Upper lobe of right lung (tissue), 1 donor: ENCODE data around the gene PLCH2. TPM values are rescaled to one million over a fixed set of nuclear protein-coding genes. Genes with fewer than 3 reads are reported as not detected.

Source experiments
- ATAC-seq: fragments of 200-7000 bp; cut with Tn5 transposase; one replicate; pipeline ENCODE4 v1.9.1; 2020; ENCODE audit warnings: mild to moderate bottlenecking, moderate library complexity
- DNase-seq: peaks from one replicate; pipeline ENCODE4 v3.0.0-alpha.2; 2020
- H3K27ac ChIP-seq: fragments of 200-600 bp; one replicate; pipeline ENCODE4 v1.8.0; 2022
- H3K27me3 ChIP-seq: fragments of 200-600 bp; one replicate; pipeline ENCODE4 v1.8.0; 2022; ENCODE audit warnings: mild to moderate bottlenecking
- H3K36me3 ChIP-seq: fragments of 200-600 bp; one replicate; pipeline ENCODE4 v1.8.0; 2022
- H3K4me1 ChIP-seq: fragments of 200-600 bp; one replicate; pipeline ENCODE4 v1.8.0; 2022
- H3K4me3 ChIP-seq: fragments of 200-600 bp; one replicate; pipeline ENCODE4 v1.8.0; 2022; ENCODE audit warnings: mild to moderate bottlenecking
- H3K9me3 ChIP-seq: fragments of 200-600 bp; one replicate; pipeline ENCODE4 v1.8.0; 2022
- intact Hi-C: fragments of 100-400 bp; cut with DNase I; formaldehyde crosslinking; loops from one replicate; pipeline ENCODE4 v1.11.0; 2022
- total RNA-seq: library from RNA; stranded (reverse); fragmentation: NEBNext Ultra II Directional; extraction: Animal tissue kit (Norgen Biotek cat#: 25700); gene quantifications from one replicate; pipeline ENCODE4 v1.2.1, GENCODE V29; 2021
- TF ChIP-seq, protein P1 (sequence below): fragments of 200-600 bp; IDR thresholded peaks from one replicate; pipeline ENCODE4 v1.8.0; 2022; ENCODE audit warnings: antibody characterized with exemption
- donor health status: DM: no; HTN: yes; CAD: no; lungs with severe emphysema.

The PLCH2 gene
- total RNA-seq, 1 donor from 2014 or later: 2.4 TPM

DNA sequence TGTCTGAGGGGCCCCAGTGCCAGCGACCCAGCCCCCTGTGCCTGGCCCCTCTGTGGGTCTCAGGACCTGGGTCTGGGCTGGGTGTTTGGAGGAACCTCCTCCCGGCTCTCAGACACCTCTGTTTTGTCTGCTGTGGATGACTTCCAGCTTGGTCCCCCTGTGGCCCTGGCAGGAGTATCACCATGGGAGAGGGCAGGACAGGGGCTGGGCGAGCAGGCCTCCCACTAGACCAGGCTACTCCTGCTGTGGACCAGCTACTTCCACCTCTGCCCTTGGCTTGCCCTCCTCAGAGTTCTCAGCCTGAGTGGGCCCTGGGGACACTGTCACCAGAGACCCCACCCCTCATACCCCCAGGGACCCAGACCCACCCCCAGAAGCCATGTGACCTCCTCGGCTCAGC, 21.8 kb downstream of the PLCH2 start:
- Histone ChIP-seq H3K4me1 (no peaks in the 10 kb centered on the region), H3K36me3 (no peaks in the 10 kb centered on the region), H3K4me3 (no peak overlapping the region), H3K27ac (no peak overlapping the region), H3K9me3 (no peaks in the 10 kb centered on the region), H3K27me3 (peaks cover 16% of the 10 kb centered on the region)
- no peak for ATAC-seq
- TF ChIP-seq, protein P1, sequence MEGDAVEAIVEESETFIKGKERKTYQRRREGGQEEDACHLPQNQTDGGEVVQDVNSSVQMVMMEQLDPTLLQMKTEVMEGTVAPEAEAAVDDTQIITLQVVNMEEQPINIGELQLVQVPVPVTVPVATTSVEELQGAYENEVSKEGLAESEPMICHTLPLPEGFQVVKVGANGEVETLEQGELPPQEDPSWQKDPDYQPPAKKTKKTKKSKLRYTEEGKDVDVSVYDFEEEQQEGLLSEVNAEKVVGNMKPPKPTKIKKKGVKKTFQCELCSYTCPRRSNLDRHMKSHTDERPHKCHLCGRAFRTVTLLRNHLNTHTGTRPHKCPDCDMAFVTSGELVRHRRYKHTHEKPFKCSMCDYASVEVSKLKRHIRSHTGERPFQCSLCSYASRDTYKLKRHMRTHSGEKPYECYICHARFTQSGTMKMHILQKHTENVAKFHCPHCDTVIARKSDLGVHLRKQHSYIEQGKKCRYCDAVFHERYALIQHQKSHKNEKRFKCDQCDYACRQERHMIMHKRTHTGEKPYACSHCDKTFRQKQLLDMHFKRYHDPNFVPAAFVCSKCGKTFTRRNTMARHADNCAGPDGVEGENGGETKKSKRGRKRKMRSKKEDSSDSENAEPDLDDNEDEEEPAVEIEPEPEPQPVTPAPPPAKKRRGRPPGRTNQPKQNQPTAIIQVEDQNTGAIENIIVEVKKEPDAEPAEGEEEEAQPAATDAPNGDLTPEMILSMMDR: no peak
- DNase-seq: no peak
- intact Hi-C loops: no loop called here

DNA sequence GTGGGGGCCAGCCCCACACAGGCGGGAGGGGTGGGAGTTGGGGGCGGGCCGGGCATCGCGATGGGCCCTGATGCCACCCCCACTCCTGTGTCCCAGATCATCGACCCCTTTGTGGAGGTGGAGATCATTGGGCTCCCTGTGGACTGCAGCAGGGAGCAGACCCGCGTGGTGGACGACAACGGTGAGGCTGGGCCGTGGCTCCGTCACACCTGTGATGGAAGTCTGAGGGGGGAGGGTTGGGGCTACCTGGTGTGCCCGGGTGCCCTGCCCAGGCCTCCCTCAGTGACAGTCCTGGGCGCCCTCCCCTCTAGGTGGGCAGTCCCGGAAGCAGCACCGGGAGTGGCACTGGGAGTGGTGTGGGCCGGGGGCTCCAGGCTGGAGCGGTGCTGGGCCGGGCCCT, 22.6 kb downstream of the PLCH2 start:
- Histone ChIP-seq H3K27ac (no peak overlapping the region), H3K27me3 (peaks cover 20% of the 10 kb centered on the region), H3K36me3 (no peaks in the 10 kb centered on the region), H3K4me3 (no peak overlapping the region), H3K4me1 (no peaks in the 10 kb centered on the region), H3K9me3 (no peaks in the 10 kb centered on the region)
- TF ChIP-seq, protein P1: no peak
- no peak for DNase-seq
- intact Hi-C loops: no loop called here
- no peak for ATAC-seq

DNA sequence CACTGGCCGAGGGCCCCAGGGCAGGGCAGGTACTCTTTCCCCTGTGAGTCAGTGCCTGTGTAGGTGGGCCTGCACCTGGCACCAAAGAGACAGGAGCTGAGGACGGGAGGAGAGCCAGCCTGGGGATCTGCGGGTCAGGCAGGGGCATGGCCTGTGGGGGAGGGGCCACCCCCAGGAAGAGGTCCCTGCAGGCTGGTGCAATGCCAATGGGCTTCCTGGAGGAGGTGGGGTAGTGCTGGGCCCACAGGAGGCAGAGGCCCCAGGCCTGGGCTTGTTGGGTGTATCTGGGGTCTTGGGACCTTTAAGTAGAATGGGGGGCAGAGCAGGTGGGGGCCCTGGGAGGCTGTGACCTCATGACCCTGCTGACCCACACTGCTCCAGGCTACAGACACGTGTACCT, 23.2 kb downstream of the PLCH2 start:
- peaks cover 20% of the 10 kb centered on the region for H3K27me3 ChIP-seq
- H3K9me3 ChIP-seq: no peaks in the 10 kb centered on the region
- no peak for ATAC-seq
- H3K36me3 ChIP-seq: no peaks in the 10 kb centered on the region
- TF ChIP-seq, protein P1: no peak
- H3K4me1 ChIP-seq: no peaks in the 10 kb centered on the region
- intact Hi-C loops: no loop called here
- DNase-seq: no peak
- no peak overlapping the region for H3K27ac ChIP-seq
- H3K4me3 ChIP-seq: no peak overlapping the region

DNA sequence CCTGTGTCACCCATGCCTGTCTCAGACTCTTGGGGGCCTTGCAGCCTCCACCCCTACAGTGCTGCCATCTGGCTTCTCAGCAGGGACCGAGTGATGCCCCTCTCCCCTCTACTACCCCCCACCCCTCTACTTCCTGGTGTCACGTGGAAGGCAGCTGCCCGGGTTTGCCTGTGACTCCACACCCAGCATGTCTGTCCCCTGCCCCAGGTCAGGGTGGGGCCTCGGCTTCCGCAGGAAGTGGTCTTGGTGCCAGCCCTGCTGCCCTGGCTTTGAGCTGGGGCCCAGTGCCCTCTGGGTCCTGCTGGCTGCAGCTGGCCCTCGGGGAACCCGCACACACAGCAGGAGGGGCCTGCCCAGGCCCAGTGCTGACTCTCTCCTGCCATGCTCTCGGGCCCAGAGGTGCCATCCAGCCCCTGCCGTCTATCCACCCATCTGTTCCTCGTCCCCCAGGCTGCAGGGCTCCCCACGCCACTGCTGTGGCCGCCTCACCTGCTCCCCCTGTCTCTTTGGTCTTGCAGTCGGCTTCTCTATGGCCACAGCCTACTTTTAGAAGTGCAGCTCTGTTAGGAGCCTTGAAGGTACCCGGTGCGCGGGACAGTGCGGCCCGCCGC, 24.0 kb downstream of the PLCH2 start:
- no peak overlapping the region for H3K27ac ChIP-seq
- TF ChIP-seq, protein P1: no peak
- H3K27me3 ChIP-seq: peaks cover 28% of the 10 kb centered on the region
- ATAC-seq (no peak), DNase-seq (no peak)
- H3K36me3 ChIP-seq: no peaks in the 10 kb centered on the region
- H3K9me3 ChIP-seq: no peaks in the 10 kb centered on the region
- H3K4me3 ChIP-seq: no peak overlapping the region
- intact Hi-C loops: no loop called here
- no peaks in the 10 kb centered on the region for H3K4me1 ChIP-seq

DNA sequence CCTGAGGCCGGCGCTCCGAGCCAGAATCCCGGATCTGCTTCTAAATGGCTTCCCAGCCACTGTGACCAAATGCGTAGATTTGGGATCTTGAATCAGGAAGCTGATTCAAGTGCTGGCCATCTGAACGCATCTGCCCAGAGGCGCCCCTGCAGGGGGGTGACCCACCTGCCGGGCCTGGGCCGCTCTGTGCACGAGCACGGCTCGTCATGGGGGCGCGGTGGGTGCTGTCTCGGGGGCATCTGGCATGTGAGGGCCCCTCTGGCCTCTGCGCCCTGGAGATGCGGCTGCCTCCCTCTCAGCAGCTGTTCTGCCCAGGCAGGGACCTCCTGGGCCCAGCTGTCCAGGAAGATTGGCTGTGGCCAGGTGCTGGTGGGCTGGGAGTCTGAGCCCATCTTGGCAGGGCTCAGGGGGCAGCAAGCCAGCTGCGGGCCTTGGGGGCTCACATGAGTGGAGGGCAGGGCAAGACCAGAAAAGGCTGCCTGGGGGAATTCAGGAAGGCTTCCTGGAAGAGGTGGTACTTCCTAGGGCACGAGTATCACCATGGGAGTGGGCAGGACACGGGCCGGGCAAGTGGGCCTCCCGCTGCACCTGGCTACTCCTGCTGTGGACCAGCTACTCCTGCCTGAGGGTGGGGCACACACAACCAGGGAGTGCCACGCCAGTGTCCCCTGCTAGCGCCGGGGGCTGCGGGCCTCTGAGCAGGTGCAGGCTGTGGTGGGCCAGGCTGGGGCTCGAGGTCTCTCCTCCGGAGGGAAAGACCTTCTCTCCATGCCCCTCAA, 25.1 kb downstream of the PLCH2 start:
- TF ChIP-seq, protein P1: no peak
- Histone ChIP-seq H3K4me1 (no peaks in the 10 kb centered on the region), H3K27me3 (peaks cover 31% of the 10 kb centered on the region), H3K9me3 (no peaks in the 10 kb centered on the region), H3K36me3 (no peaks in the 10 kb centered on the region), H3K4me3 (no peak overlapping the region), H3K27ac (no peak overlapping the region)
- intact Hi-C loops: no loop called here
- DNase-seq: no peak
- ATAC-seq: no peak
